Measurements from ENCODE around the gene NEAT1.
A peak's percentile ranks its signal among the peaks of the same experiment; 100 is the strongest.

The NEAT1 gene

GRCh38 chr11:65422633-65423515, at the start of gene NEAT1:
Gene NEAT1 (plus strand): TSS chr11:65422798.
- peak; percentile 90 for DNase-seq

GRCh38 chr11:65373839-65374580, 48.6 kb upstream of the NEAT1 start:
- DNase-seq = no peak

- DNase-seq = no peak
These were observed 47.6 kb upstream of the NEAT1 start for GRCh38 chr11:65375012-65375411.

- no peak for DNase-seq
These were observed 46.4 kb upstream of the NEAT1 start for GRCh38 chr11:65376138-65376713.

GRCh38 chr11:65377036-65377435, 45.6 kb upstream of the NEAT1 start:
- DNase-seq = no peak

- DNase-seq = no peak
These were observed 44.8 kb upstream of the NEAT1 start for GRCh38 chr11:65377777-65378176.

- DNase-seq = no peak
These were observed 44.2 kb upstream of the NEAT1 start for GRCh38 chr11:65378208-65378927.

- DNase-seq = no peak
These were observed 43.5 kb upstream of the NEAT1 start for GRCh38 chr11:65378928-65379638.

- DNase-seq = no peak
These were observed 42.7 kb upstream of the NEAT1 start for GRCh38 chr11:65379698-65380459.

- no peak for DNase-seq
These were observed 42.0 kb upstream of the NEAT1 start for GRCh38 chr11:65380460-65381119.

GRCh38 chr11:65381716-65382032, 40.9 kb upstream of the NEAT1 start:
- DNase-seq = no peak

- peak; percentile 88 for DNase-seq
These were observed 40.4 kb upstream of the NEAT1 start, which contains the start of gene SLC25A45 for GRCh38 chr11:65382033-65382803. Gene SLC25A45 (minus strand): TSS chr11:65382646. CDS start chr11:65381951, 695 bp downstream.

- no peak for DNase-seq
These were observed 39.7 kb upstream of the NEAT1 start for GRCh38 chr11:65382804-65383368.

- DNase-seq = no peak
These were observed 38.8 kb upstream of the NEAT1 start for GRCh38 chr11:65383778-65384177.

- no peak for DNase-seq
These were observed 38.2 kb upstream of the NEAT1 start for GRCh38 chr11:65384301-65384889.

GRCh38 chr11:65386307-65387140, 36.1 kb upstream of the NEAT1 start, which contains the start of gene FRMD8:
Gene FRMD8 (plus strand): TSS chr11:65386637. CDS start chr11:65387037, 400 bp downstream.
- DNase-seq = peak; percentile 77

- DNase-seq = no peak
These were observed 33.9 kb upstream of the NEAT1 start for GRCh38 chr11:65388731-65389130.

GRCh38 chr11:65389294-65389980, 33.2 kb upstream of the NEAT1 start:
- DNase-seq = no peak
